SU-DHL-6 (cell line): Measurements from ENCODE around the gene TRIM2.

ENCODE experiments used
- H2AFZ ChIP-seq: fragments of 200-600 bp; sonication (generic); 2 replicates; pipeline ENCODE4 v1.6.1; 2014; ENCODE audit warnings: low read depth, mild to moderate bottlenecking, moderate library complexity, mixed read lengths, antibody characterized with exemption, low read length; ENCODE audit not compliant: severe bottlenecking
- H3F3A ChIP-seq: fragments of 200-600 bp; shearing (Covaris generic); 2 replicates; pipeline ENCODE4 v1.6.0; 2016; ENCODE audit warnings: antibody characterized with exemption, mild to moderate bottlenecking; ENCODE audit not compliant: insufficient read depth
- H3K27ac ChIP-seq: fragments of 200-600 bp; sonication (generic); 2 replicates; pipeline ENCODE4 v1.5.1; 2016; ENCODE audit warnings: low read depth, mild to moderate bottlenecking, low read length, moderate library complexity, mixed read lengths
- H3K27me3 ChIP-seq: fragments of 200-600 bp; sonication (generic), shearing (Covaris generic); 2 replicates; pipeline ENCODE4 v1.6.0; 2014; ENCODE audit warnings: mild to moderate bottlenecking, low read length
- H3K36me3 ChIP-seq: fragments of 200-600 bp; sonication (generic); 2 replicates; pipeline ENCODE4 v1.6.1; 2014; ENCODE audit warnings: mild to moderate bottlenecking, low read length, mixed read lengths
- H3K4me2 ChIP-seq: fragments of 300-600, 200-600 bp; shearing (Covaris generic), sonication (generic); 2 replicates; pipeline ENCODE4 v1.6.0; 2014; ENCODE audit warnings: low read length, low read depth, mild to moderate bottlenecking; ENCODE audit not compliant: poor library complexity, severe bottlenecking
- H3K4me3 ChIP-seq: fragments of 200-600 bp; sonication (generic); 2 replicates; pipeline ENCODE4 v1.5.1; 2014; ENCODE audit warnings: antibody characterized with exemption, low read length, mild to moderate bottlenecking, mixed read lengths; ENCODE audit not compliant: insufficient read depth, poor library complexity, severe bottlenecking
- H3K79me2 ChIP-seq: fragments of 200-600 bp; sonication (generic); 2 replicates; pipeline ENCODE4 v1.6.1; 2014; ENCODE audit warnings: mild to moderate bottlenecking, low read length, moderate library complexity; ENCODE audit not compliant: insufficient read depth
- H3K9ac ChIP-seq: fragments of 200-600 bp; sonication (generic); 2 replicates; pipeline ENCODE4 v1.7.0; 2014; ENCODE audit warnings: mild to moderate bottlenecking, low read length
- H3K9me2 ChIP-seq: fragments of 200-600 bp; sonication (generic); replicated peaks from 2 replicates; pipeline ENCODE4 v1.6.1; 2014; ENCODE audit warnings: low read length; ENCODE audit not compliant: insufficient read depth
- H3K9me3 ChIP-seq: fragments of 200-600 bp; sonication (generic); 2 replicates; pipeline ENCODE4 v1.6.1; 2014; ENCODE audit warnings: low read length, mixed read lengths; ENCODE audit not compliant: insufficient read depth
- H4K20me1 ChIP-seq: fragments of 200-600 bp; sonication (generic); 2 replicates; pipeline ENCODE4 v1.6.1; 2014; ENCODE audit warnings: low read depth, mild to moderate bottlenecking, antibody characterized with exemption, low read length, moderate library complexity, mixed read lengths
- CTCF ChIP-seq: fragments of 200-600 bp; sonication (generic); IDR thresholded peaks from one replicate; pipeline ENCODE4 v1.5.1; 2017; ENCODE audit warnings: antibody characterized with exemption, mild to moderate bottlenecking, low read length, moderate library complexity; ENCODE audit not compliant: insufficient read depth, poor library complexity, severe bottlenecking
- EZH2phosphoT487 ChIP-seq: fragments of 200-600 bp; sonication (generic), shearing (Covaris generic); conservative IDR thresholded peaks from 2 replicates; pipeline ENCODE4 v1.6.1; 2018; ENCODE audit warnings: mild to moderate bottlenecking, antibody characterized with exemption, low read length, moderate library complexity, mixed read lengths

Gene TRIM2

GRCh38 chr4:153337686-153338085, 133.4 kb downstream of the TRIM2 start:
- TF ChIP-seq CTCF (no peak), EZH2phosphoT487 (no peak)
- Histone ChIP-seq H3K4me2 (no peak overlapping the region), H4K20me1 (no peaks in the 10 kb centered on the region), H3K79me2 (no peaks in the 10 kb centered on the region), H3K9me2 (no peaks in the 10 kb centered on the region), H3K4me3 (no peak overlapping the region), H3K9ac (no peak overlapping the region), H3K27me3 (no peaks in the 10 kb centered on the region), H3F3A (0 out of 2 replicates have a peak, but pooled peaks cover under 1% of the 10 kb centered on the region), H3K36me3 (no peaks in the 10 kb centered on the region), H3K9me3 (no peaks in the 10 kb centered on the region), H3K27ac (no peak overlapping the region), H2AFZ (no peak overlapping the region)

DNA sequence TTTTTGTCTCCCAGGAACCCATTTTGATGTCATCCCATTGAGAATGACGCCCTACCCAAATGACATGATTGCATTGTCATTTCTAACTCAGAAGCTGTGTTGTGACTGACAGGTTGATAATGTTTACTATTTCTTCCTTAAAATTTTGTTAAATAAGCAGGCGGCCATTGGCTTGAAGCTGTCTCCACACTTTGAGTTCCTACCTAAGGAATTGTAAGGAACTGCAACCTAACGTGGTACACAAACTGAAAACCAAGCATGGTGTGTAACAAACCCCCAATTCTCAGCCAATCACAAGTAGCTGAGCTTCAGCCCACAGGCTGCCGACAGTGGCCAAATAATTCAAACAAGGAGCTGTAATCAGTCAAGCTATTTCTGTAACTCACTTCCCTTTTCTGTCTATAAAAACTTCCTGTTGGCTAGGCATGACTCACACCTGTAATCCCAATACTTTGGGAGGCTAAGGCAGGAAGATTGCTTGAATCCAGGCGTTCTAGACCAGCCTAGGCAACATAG, 137.4 kb downstream of the TRIM2 start:
- Histone ChIP-seq H3K9ac (peak overlapping the region; percentile 4; the same call in 1 of the 2 replicates), H3K9me2 (no peaks in the 10 kb centered on the region), H3K36me3 (no peaks in the 10 kb centered on the region), H3K27me3 (no peaks in the 10 kb centered on the region), H3F3A (peaks cover 25% of the 10 kb centered on the region), H3K27ac (no peak overlapping the region), H2AFZ (no peak overlapping the region), H4K20me1 (no peaks in the 10 kb centered on the region), H3K4me2 (peak overlapping the region; percentile 24), H3K79me2 (peaks cover 20% of the 10 kb centered on the region), H3K4me3 (no peak overlapping the region), H3K9me3 (no peaks in the 10 kb centered on the region)
- no peak for TF ChIP-seq CTCF
- TF ChIP-seq EZH2phosphoT487, result no peak

DNA sequence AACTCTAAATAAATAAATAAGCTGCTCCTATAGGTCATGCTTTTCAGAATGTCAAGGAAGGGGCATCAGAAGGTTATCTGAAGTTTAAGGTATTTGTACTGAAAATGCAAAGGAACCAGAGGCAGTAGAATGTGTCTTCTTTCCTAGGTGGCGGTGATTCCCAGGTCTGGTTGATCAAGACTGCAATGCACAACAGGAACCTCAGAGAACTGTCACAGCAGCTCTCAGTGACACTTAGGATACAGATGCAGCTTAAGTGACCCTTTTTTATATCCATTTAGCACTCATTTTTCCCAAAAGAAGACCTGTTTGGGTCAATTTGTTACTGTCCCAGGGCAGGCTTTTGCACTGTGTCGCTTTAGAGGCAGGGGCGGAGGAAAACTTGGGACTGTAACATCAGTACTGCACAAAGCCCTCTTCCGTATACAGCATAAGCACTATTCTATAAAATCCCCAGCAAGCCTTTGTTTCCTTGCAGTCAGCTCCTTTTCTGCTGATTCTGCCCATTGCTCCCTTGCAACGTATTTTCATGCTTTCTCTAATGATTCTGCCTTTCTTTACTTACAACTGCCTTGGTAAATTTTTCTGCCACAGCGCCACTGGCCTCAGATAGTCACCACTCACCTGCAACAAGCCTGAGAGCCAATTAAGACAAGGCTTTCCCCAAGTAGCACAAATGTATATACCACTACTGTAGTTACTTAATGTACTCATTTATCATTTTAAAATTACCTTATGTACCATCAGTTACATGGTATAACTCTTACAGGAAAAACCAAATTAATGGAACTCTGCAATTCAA, 138.7 kb downstream of the TRIM2 start:
- peaks cover 26% of the 10 kb centered on the region for H3F3A ChIP-seq
- H3K4me3 ChIP-seq, result no peak overlapping the region
- H3K79me2 ChIP-seq, result peaks cover 33% of the 10 kb centered on the region
- 0 out of 2 replicates have a peak overlapping the region, but pooled peaks have one; percentile 98 for H3K9ac ChIP-seq
- H3K4me2 ChIP-seq, result no peak overlapping the region
- no peak overlapping the region for H2AFZ ChIP-seq
- no peak for TF ChIP-seq EZH2phosphoT487
- no peak for TF ChIP-seq CTCF
- no peaks in the 10 kb centered on the region for H3K9me2 ChIP-seq
- H3K36me3 ChIP-seq, result no peaks in the 10 kb centered on the region
- peak overlapping the region; percentile 35 for H3K27ac ChIP-seq
- no peaks in the 10 kb centered on the region for H4K20me1 ChIP-seq
- H3K27me3 ChIP-seq, result no peaks in the 10 kb centered on the region
- no peaks in the 10 kb centered on the region for H3K9me3 ChIP-seq
